Osteocyte (in vitro differentiated cells): ENCODE results near the gene MAPT. TPM values are rescaled to one million over a fixed set of nuclear protein-coding genes. Genes with fewer than 3 reads are reported as not detected.

Experiments
- DNase-seq: peaks from one replicate; pipeline ENCODE4 v3.0.0; 2021; ENCODE audit warnings: mixed read lengths; ENCODE audit not compliant: unreplicated experiment; ENCODE audit errors: extremely low spot score
- H3K27ac Mint-ChIP-seq: one replicate; pipeline ENCODE4 v1.8.0; 2021; ENCODE audit warnings: mild to moderate bottlenecking, mixed read lengths; ENCODE audit not compliant: unreplicated experiment
- H3K27me3 Mint-ChIP-seq: one replicate; pipeline ENCODE4 v1.8.0; 2021; ENCODE audit warnings: mixed read lengths; ENCODE audit not compliant: unreplicated experiment
- H3K36me3 Mint-ChIP-seq: one replicate; pipeline ENCODE4 v1.8.0; 2021; ENCODE audit warnings: mixed read lengths; ENCODE audit not compliant: unreplicated experiment
- H3K4me1 Mint-ChIP-seq: one replicate; pipeline ENCODE4 v1.8.0; 2021; ENCODE audit warnings: mixed read lengths; ENCODE audit not compliant: unreplicated experiment
- H3K4me3 Mint-ChIP-seq: one replicate; pipeline ENCODE4 v1.8.0; 2021; ENCODE audit warnings: mild to moderate bottlenecking, moderate library complexity, mixed read lengths; ENCODE audit not compliant: unreplicated experiment
- H3K9me3 Mint-ChIP-seq: one replicate; pipeline ENCODE4 v1.8.0; 2021; ENCODE audit warnings: mixed read lengths; ENCODE audit not compliant: unreplicated experiment
- total RNA-seq: library from RNA; stranded (reverse); gene quantifications from 2 replicates; pipeline ENCODE4 v1.2.1, GENCODE V29; 2021
- TF ChIP-seq, protein P1 (sequence below): fragments of 200-600 bp; sonication (generic); IDR thresholded peaks from 2 replicates; pipeline ENCODE4 v1.5.0; 2021; ENCODE audit warnings: antibody characterized with exemption, mild to moderate bottlenecking, moderate library complexity

Gene MAPT
- total RNA-seq, 1 donor from 2014 or later: 1.6 TPM

DNA sequence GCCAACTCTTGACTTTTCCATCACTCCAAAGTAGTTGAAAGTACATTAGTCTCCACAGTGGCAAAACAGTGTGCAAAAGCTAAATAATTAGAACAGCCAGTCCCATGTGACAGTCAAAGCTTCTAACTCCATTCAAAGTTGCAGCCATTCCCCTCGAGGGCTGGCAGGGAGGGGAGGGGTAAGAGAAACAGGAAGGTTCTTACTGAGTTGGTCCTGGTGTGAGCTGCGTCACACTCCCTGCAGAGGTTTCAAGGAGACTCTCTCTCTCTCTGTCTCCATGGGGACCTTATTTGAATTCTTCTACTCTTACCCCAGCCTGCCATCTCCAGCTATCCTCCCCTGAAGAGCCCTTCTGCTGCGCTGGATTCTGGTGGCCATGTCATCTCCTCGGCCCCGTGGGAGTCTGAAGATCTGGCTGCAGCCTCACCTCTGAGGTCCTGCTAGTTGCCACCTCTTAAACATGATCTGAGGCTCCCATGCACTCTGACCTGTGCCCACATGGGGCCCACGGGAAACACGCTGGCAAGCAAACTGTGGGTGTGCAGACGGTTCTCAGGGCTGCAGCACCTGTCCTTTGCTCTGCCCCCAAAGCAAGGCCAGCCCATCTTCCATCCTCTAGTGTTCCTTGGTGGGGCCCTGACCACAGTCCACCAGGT lies 81.4 kb downstream of the MAPT start:
- peaks cover 8% of the 10 kb centered on the region for H3K27me3 Mint-ChIP-seq
- no peaks in the 10 kb centered on the region for H3K36me3 Mint-ChIP-seq
- no peak overlapping the region for H3K4me3 Mint-ChIP-seq
- no peak for DNase-seq
- peaks cover 5% of the 10 kb centered on the region for H3K9me3 Mint-ChIP-seq
- no peaks in the 10 kb centered on the region for H3K4me1 Mint-ChIP-seq
- H3K27ac Mint-ChIP-seq: no peak overlapping the region
- TF ChIP-seq, protein P1, sequence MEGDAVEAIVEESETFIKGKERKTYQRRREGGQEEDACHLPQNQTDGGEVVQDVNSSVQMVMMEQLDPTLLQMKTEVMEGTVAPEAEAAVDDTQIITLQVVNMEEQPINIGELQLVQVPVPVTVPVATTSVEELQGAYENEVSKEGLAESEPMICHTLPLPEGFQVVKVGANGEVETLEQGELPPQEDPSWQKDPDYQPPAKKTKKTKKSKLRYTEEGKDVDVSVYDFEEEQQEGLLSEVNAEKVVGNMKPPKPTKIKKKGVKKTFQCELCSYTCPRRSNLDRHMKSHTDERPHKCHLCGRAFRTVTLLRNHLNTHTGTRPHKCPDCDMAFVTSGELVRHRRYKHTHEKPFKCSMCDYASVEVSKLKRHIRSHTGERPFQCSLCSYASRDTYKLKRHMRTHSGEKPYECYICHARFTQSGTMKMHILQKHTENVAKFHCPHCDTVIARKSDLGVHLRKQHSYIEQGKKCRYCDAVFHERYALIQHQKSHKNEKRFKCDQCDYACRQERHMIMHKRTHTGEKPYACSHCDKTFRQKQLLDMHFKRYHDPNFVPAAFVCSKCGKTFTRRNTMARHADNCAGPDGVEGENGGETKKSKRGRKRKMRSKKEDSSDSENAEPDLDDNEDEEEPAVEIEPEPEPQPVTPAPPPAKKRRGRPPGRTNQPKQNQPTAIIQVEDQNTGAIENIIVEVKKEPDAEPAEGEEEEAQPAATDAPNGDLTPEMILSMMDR: no peak

DNA sequence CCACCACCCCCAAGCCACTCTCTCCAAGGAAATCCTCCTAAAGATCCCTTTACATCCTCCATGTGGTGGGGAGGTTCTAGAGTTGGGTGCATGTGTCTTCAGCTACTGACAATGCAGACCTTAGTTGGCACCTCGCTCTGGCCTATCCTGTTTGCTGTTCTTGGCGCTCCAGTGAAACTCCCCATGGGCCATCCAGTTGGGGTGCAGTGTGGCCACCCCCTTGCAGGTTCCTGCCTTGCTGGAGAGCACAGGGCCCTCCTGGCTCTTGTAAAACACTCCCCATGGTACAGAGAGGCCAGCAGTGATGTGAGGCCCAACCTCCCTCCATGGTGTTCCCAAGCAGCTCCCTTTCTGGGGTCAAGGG lies 82.0 kb downstream of the MAPT start:
- no peaks in the 10 kb centered on the region for H3K4me1 Mint-ChIP-seq
- TF ChIP-seq, protein P1: no peak
- DNase-seq: no peak
- peaks cover 5% of the 10 kb centered on the region for H3K9me3 Mint-ChIP-seq
- H3K36me3 Mint-ChIP-seq: no peaks in the 10 kb centered on the region
- peaks cover 11% of the 10 kb centered on the region for H3K27me3 Mint-ChIP-seq
- H3K4me3 Mint-ChIP-seq: no peak overlapping the region
- H3K27ac Mint-ChIP-seq: no peak overlapping the region

DNA sequence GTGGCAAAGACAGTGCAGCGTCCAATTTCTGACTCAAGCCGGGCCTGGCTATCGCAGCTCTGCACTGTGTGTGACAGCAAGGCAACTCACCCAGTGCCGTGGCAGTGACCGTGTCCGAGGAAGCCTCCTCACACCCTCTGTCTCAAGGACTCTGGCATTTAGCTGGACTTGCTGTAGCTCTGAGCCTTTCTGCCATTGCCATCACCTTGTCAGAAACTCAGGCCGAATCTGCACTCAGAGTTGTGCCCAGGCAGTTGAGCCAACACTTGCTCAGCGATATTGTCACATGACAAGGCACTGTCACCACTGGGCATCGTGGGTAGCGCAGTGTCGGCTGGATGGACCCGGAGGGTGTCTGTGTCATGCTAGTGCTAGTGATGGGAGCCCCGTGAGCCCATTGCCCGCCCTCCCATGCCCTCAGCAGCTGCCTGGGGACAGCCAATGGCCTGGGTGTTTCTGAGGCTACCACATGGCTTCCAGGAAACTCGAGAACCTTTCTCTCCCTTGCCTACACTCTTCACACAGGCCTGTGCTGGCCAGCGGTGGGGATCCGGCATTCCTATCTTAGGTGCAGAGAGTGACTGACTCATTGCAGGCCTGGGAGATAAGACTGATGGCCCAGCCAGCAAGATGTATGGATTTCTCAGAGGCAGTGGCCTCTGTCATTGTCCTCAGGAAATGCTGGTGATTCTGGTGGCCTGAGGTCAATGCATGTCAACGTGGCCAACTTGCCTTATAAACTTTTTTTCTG lies 82.6 kb downstream of the MAPT start:
- Mint-ChIP-seq H3K27ac (no peak overlapping the region), H3K36me3 (no peaks in the 10 kb centered on the region), H3K27me3 (peaks cover 15% of the 10 kb centered on the region), H3K4me3 (no peak overlapping the region), H3K9me3 (peaks cover 5% of the 10 kb centered on the region), H3K4me1 (no peaks in the 10 kb centered on the region)
- TF ChIP-seq, protein P1: no peak
- no peak for DNase-seq

DNA sequence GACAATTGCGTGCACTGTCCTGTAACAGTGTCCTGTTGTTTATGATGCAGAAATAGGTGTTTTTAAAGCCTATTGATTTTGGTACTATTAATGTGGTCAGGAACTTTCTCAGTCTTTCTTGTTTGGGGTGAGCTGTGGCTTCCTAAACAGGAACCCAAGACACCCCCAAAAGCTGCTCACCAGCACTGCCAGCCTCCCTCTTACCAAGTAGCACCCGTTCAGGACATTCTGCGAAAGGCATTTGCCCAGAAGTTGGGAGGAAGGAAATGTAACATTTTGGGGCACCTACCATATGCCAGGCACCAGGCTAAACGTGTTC lies 83.1 kb downstream of the MAPT start:
- no peak overlapping the region for H3K27ac Mint-ChIP-seq
- peaks cover 12% of the 10 kb centered on the region for H3K27me3 Mint-ChIP-seq
- DNase-seq: no peak
- no peaks in the 10 kb centered on the region for H3K36me3 Mint-ChIP-seq
- no peaks in the 10 kb centered on the region for H3K4me1 Mint-ChIP-seq
- H3K4me3 Mint-ChIP-seq: no peak overlapping the region
- H3K9me3 Mint-ChIP-seq: peaks cover 2% of the 10 kb centered on the region
- TF ChIP-seq, protein P1: no peak

DNA sequence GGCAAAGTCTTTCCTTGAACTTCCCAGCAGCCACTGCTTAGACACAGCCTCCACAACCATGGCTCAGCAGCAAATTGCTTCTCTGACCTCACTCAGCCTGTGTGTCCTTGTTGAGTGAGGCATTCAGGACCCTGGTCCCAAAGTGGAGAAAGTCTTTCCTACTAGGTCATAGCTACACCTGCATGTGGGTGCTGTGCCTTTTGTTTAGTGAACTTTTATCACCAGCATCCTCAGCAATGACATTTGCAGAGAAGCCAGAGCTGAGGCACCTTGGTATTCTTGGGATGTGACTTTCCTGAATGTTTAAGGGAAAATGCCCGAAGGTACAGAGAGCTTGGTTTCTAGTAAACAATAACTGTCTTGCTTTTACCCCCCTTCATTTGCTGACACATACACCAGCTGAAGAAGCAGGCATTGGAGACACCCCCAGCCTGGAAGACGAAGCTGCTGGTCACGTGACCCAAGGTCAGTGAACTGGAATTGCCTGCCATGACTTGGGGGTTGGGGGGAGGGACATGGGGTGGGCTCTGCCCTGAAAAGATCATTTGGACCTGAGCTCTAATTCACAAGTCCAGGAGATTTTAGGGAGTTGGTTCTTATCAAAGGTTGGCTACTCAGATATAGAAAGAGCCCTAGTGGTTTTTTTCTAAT lies 83.7 kb downstream of the MAPT start:
- DNase-seq: no peak

More for the DNA sequence above, 83.7 kb downstream of the MAPT start:
- no peak overlapping the region for H3K27ac Mint-ChIP-seq
- no peaks in the 10 kb centered on the region for H3K4me1 Mint-ChIP-seq
- H3K4me3 Mint-ChIP-seq: no peak overlapping the region
- H3K9me3 Mint-ChIP-seq: no peaks in the 10 kb centered on the region
- H3K36me3 Mint-ChIP-seq: no peaks in the 10 kb centered on the region
- H3K27me3 Mint-ChIP-seq: peaks cover 9% of the 10 kb centered on the region
- TF ChIP-seq, protein P1: no peak
